ENCODE measurements around the gene RLN3. TPM values are rescaled to one million over a fixed set of nuclear protein-coding genes. Genes with fewer than 3 reads are reported as not detected.

RLN3 gene
- total RNA-seq, 8 experiments from 2014 or later = not detected

DNA sequence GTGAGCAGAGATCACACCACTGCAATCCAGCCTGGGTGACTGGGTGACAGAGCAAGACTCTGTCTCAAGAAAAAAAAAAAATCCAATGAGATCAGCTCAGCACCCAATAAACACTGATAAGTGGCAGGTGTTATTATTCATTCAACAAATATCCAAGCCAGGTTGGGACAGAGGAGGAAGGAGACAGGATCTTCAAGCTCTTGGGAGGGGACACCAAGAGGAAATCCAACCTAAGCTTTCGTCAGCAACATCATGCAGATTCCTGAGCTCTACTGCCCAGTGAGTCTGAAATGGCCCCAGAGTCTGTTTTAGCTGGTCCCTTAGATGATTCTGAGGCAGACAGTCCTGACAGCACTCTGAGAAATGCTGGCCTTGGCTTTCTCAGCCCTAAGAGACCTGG is 29.5 kb upstream of the RLN3 start:
- no peak for ATAC-seq (replicated peaks in 6 of 8)
- Histone ChIP-seq H3K4me1 (replicated peaks in 1 of 2) (peaks cover 0 to 4% of the 10 kb centered on the region in 2 donors), H3K4me3 (no peak overlapping the region), H3K27ac (no peak overlapping the region)
- 100% methylated on average over 1 of the region's 1 CpG; no CpG with 5 or more reads in 8 of the 10 experiments for WGBS, 10 experiments
- in situ Hi-C loops (cut with MboI; ENCODE audit: low pct_unique_long_range_greater_than_20kb in 2 of 9, low sequenced_read_pairs in 9 of 9, unreplicated experiment in 9 of 9) = no loop called here

DNA sequence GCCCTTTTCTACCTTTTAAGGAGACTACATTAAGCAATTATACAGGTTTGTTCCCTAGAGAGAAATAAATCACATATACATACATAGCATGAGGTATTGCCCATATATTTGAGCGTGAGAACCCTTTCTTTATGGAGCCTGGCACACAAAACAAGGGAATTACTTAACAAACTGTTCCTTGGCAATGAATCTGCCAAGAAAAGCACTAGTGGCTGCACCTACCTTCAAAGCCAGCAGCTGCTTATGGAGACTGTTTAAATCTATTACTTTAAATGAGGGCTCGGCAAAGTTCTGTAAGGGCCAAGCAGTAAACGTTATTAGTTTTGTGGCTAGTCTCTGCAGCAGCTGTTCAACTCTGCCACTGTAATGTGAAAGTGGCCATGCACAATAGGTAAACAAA is 28.9 kb upstream of the RLN3 start:
- no peak for ATAC-seq (replicated peaks in 6 of 8)
- peaks cover 0 to 1% of the 10 kb centered on the region in 2 donors for H3K4me1 ChIP-seq (replicated peaks in 1 of 2)
- in situ Hi-C loops (cut with MboI; ENCODE audit: low pct_unique_long_range_greater_than_20kb in 2 of 9, low sequenced_read_pairs in 9 of 9, unreplicated experiment in 9 of 9) = no loop called here
- no peak overlapping the region for H3K4me3 ChIP-seq
- H3K27ac ChIP-seq = no peak overlapping the region
- WGBS, 10 experiments = 92 to 100% (median 100%) methylated on average over 2 to 3 of the region's 3 CpGs; no CpG with 5 or more reads in 3 of the 10 experiments

GRCh38 chr19:14000691-14001375 is 27.1 kb upstream of the RLN3 start:
- Histone ChIP-seq H3K4me3 (no peak overlapping the region), H3K4me1 (replicated peaks in 1 of 2) (peaks cover 0 to 6% of the 10 kb centered on the region in 2 donors), H3K27ac (no peak overlapping the region)
- in situ Hi-C loops (cut with MboI; ENCODE audit: low pct_unique_long_range_greater_than_20kb in 2 of 9, low sequenced_read_pairs in 9 of 9, unreplicated experiment in 9 of 9) = no loop called here
- WGBS, 10 experiments = 79 to 100% (median 88%) methylated on average over 1 to 11 of the region's 13 CpGs
- no peak for ATAC-seq (replicated peaks in 6 of 8)

DNA sequence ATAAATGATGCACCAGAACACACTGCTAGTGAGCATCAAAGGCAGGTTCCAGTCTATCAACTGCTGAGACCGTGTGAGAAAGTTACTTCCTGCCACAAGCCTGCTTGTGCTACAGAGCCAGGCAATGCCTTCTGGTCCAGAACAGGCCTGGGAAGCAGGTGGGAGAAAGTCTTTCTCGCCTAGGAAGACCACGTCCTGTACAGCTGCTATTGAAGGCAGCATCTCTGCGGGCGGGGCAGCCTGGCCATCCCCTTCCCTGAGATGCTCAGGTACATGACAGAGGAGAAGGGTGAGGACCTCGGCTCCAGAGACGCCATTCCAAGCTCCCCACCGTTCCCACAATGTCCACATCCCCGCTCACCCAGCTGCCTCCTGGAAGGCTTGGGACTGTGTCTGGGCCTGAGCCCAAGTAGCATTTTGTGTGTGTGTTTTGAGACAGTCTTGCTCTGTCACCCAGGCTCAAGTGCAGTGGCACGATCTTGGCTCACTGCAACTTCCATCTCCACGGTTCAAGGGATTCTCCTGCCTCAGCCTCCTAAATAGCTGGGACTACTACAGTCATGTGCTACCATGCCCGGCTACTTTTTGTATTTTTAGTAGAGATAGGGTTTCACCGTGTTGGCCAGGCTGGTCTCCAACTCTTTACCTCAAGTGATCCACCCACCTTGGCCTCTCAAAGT is 25.2 kb upstream of the RLN3 start:
- in situ Hi-C loops (cut with MboI; ENCODE audit: low pct_unique_long_range_greater_than_20kb in 2 of 9, low sequenced_read_pairs in 9 of 9, unreplicated experiment in 9 of 9) = no loop called here
- no peak for ATAC-seq (replicated peaks in 6 of 8)
- H3K27ac ChIP-seq = no peak overlapping the region
- H3K4me1 ChIP-seq (replicated peaks in 1 of 2) = peaks cover 0 to 6% of the 10 kb centered on the region in 2 donors
- no peak overlapping the region for H3K4me3 ChIP-seq
- WGBS, 10 experiments = 0 to 100% (median 80%) methylated on average over 1 to 5 of the region's 13 CpGs; no CpG with 5 or more reads in 1 of the 10 experiments

DNA sequence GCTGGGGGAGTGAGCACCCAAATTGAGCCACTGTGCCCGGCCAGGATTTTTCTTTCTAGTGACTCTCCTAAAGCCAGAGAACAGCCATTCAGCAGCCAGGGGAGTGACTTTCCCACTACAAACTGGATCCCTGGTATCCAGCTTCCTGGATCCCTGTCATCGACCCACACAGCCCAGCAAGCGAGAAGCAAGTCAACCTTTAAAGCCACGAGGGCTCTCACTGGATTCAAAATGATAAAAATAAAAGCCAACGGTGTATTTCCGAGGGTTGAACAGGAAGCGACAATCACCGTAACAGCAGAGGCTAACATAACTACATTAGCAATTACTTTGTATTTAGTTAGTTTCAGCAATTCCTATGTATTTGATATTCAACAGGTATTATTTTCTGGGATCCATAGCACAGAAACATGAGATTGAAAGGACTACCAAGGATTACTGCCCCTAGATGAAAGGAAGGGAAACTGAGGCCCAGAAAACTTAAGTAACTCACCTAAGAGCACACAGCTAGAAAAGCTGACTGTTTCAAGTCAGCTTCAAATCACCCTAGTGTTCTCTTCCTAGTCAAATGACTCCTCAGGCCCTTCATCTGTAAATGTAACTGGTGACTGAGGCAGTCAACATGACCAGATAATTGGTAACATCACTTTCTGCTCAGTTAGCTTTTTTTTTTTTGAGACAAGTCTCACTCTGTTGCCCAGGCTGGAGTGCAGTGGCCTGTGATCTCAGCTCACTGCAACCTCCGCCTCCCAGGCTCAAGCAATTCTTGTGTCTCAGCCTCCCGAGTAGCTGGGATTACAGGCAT is 24.5 kb upstream of the RLN3 start:
- ATAC-seq (replicated peaks in 6 of 8) = no peak
- H3K4me1 ChIP-seq (replicated peaks in 1 of 2) = peaks cover 0 to 6% of the 10 kb centered on the region in 2 donors
- no peak overlapping the region for H3K4me3 ChIP-seq
- in situ Hi-C loops (cut with MboI; ENCODE audit: low pct_unique_long_range_greater_than_20kb in 2 of 9, low sequenced_read_pairs in 9 of 9, unreplicated experiment in 9 of 9) = no loop called here
- 10 to 80% (median 65%) methylated on average over 1 to 7 of the region's 10 CpGs; no CpG with 5 or more reads in 2 of the 10 experiments for WGBS, 10 experiments
- no peak overlapping the region for H3K27ac ChIP-seq

DNA sequence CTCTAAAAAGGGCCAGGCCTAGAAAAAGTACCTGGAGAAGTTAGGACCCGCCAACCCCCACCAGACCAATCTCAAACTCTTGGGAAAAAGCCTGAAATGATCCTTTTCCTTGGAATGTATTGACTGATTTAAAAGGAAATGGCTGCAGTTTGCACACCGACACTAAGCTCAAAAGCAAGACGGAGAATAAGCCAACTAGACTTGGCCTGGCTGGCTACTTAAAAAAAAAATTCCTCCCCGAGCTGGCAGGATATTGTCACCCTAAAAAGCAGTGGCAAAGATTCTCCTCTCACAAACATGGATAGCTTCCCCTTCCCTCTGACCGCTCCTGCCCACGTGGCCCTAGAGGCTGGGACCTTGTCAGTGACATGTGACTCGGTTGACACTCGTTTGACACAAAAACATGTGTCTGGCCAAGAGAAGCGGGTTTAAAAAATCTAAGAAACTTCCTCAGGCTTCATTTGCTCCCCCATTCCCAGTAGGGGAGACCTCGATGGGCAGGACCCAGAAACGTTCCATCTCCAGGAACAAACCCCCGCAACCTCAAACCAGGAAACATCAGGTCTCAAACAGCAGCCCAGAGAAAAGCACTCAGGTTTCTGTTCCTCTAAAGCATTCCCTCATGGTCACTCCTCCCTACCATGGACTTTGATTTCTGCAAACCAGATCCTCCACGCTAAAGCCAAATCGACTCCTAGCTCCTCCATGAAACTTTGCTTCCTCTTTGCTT is 23.2 kb upstream of the RLN3 start:
- Histone ChIP-seq H3K27ac (no peak overlapping the region), H3K4me3 (peak overlapping the region in 1 of 5 donors; percentile 91), H3K4me1 (replicated peaks in 1 of 2) (peaks cover 0 to 6% of the 10 kb centered on the region in 2 donors)
- in situ Hi-C loops (cut with MboI; ENCODE audit: low pct_unique_long_range_greater_than_20kb in 2 of 9, low sequenced_read_pairs in 9 of 9, unreplicated experiment in 9 of 9) = no loop called here
- WGBS, 10 experiments = 3 to 92% (median 69%) methylated on average over 1 to 11 of the region's 14 CpGs
- no peak for ATAC-seq (replicated peaks in 6 of 8)

DNA sequence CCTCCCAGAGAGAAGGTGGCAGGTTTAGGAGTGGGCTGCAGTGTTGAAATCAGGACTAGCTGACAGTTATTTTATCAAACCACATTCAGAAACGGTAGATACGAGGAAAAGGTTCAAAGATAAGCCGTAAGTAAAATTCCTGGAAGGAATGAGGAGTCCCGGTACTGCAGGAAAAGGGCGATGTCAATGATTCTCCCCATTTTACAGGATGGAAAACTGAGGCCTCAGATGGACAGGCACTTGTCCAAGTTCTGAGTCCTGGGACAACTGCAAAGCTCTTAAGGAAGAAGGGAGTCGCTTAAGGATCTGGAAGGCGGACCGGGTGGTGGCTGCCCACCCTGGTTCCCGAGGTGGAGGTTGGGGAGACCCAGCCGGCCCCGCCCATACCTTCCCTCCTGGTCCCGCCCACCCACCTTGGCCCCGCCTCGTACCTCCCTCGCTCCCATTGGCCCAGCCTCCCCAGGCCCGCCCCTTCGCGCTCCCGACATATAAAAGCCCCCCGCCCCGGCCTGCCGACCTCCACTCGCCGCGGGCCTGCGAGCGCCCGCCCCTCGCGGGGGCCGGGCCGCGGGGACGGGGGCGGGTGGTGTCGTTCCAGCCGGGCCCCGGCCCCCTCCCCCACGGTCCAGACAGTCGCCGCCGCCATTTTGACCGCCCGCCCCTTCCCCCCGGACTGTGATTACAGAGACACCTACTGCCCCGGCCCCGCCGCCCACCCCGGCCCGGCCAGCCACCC is 22.4 kb upstream of the RLN3 start:
- Histone ChIP-seq H3K4me3 (peak overlapping the region; percentile 78 to 98 (median 91)), H3K27ac (peak overlapping the region; percentile 98 to 99), H3K4me1 (replicated peaks in 1 of 2) (peaks cover 0 to 6% of the 10 kb centered on the region in 2 donors)
- WGBS, 10 experiments = 0 to 100% (median 85%) methylated on average over 2 to 7 of the region's 50 CpGs; no CpG with 5 or more reads in 1 of the 10 experiments
- in situ Hi-C loops (cut with MboI; ENCODE audit: low pct_unique_long_range_greater_than_20kb in 2 of 9, low sequenced_read_pairs in 9 of 9, unreplicated experiment in 9 of 9) = no loop called here
- peak; percentile 13 to 50 (median 44) for ATAC-seq (replicated peaks in 6 of 8)

DNA sequence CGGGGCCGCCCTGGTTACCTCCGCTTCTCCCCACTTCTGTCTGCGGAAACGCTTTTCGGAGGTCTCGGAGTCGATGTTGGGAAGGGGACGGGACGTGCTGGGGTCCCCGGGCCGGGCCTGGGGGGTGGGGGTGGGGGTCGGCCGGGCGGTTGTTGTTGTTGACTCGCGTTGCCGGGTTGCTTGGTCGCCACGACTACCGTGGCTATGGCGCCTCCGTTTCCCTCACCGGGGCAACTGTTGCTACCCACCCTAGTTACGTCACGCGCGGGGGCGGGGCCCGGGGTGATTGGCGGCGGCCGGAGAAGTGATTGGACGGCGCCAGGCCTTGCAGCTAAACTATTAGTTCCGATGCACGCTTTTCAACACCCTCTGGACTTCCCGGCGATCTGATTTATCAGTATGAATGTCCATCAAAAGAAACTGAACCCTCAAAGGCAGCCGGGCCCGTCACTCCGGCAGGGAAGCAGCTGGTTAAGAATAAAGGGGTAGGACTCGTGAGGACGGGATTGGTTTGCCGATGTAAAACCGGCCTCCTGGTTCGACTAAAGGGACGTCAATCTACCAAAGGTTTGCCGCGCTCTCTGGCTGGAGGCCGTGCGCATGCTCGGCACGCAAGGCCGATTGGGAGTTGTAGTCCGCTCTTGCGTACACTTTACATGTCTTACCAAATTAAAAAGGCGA is 21.7 kb upstream of the RLN3 start, which contains the start of gene RFX1:
RFX1 (minus strand) TSS at position 236 of the 681 bp plus-strand sequence. CDS start 12,477 bp downstream, outside the sequence.
- 0 to 3% (median 0%) methylated on average over 1 to 20 of the region's 58 CpGs; no CpG with 5 or more reads in 4 of the 10 experiments for WGBS, 10 experiments
- H3K4me3 ChIP-seq = peak within 1 kb of the TSS; percentile 78 to 98 (median 91)

GRCh38 chr19:14006766-14007562 is 21.0 kb upstream of the RLN3 start:
- peak; percentile 49 to 64 (median 56) for ATAC-seq (replicated peaks in 6 of 8)
- WGBS, 10 experiments = 0 to 100% (median 37%) methylated on average over 2 to 14 of the region's 56 CpGs; no CpG with 5 or more reads in 3 of the 10 experiments
- Histone ChIP-seq H3K27ac (peak overlapping the region; percentile 95 to 97), H3K4me1 (replicated peaks in 1 of 2) (peaks cover 0 to 6% of the 10 kb centered on the region in 2 donors), H3K4me3 (peak overlapping the region; percentile 78 to 98 (median 91))
- in situ Hi-C loops (cut with MboI; ENCODE audit: low pct_unique_long_range_greater_than_20kb in 2 of 9, low sequenced_read_pairs in 9 of 9, unreplicated experiment in 9 of 9) = no loop called here

More for the DNA sequence above, 21.7 kb upstream of the RLN3 start, which contains the start of gene RFX1:
- in situ Hi-C loops (cut with MboI; ENCODE audit: low pct_unique_long_range_greater_than_20kb in 2 of 9, low sequenced_read_pairs in 9 of 9, unreplicated experiment in 9 of 9) = no loop called here
- ATAC-seq (replicated peaks in 6 of 8) = peak; percentile 81 to 90 (median 88)
- peaks cover 0 to 6% of the 10 kb centered on the region in 2 donors for H3K4me1 ChIP-seq (replicated peaks in 1 of 2)
- peak within 1 kb of the TSS; percentile 98 to 99 for H3K27ac ChIP-seq

- in situ Hi-C loops (cut with MboI; ENCODE audit: low pct_unique_long_range_greater_than_20kb in 2 of 9, low sequenced_read_pairs in 9 of 9, unreplicated experiment in 9 of 9) = no loop called here
- WGBS, 10 experiments = 15 to 94% (median 71%) methylated on average over 2 of the region's 2 CpGs; no CpG with 5 or more reads in 3 of the 10 experiments
- Histone ChIP-seq H3K4me3 (no peak overlapping the region), H3K4me1 (replicated peaks in 1 of 2) (no peaks in the 10 kb centered on the region), H3K27ac (no peak overlapping the region)
- no peak for ATAC-seq (replicated peaks in 6 of 8)
Observed at GRCh38 chr19:14012378-14012915, 15.5 kb upstream of the RLN3 start.
